GM15510 (cell line): ENCODE data around the gene CMTM1.

Experiments
- POLR2A ChIP-seq: IDR thresholded peaks from 3 replicates; pipeline ENCODE4 v1.6.1; 2011; ENCODE audit warnings: borderline replicate concordance; ENCODE audit not compliant: insufficient read length; ENCODE audit errors: extremely low read depth

The CMTM1 gene

DNA sequence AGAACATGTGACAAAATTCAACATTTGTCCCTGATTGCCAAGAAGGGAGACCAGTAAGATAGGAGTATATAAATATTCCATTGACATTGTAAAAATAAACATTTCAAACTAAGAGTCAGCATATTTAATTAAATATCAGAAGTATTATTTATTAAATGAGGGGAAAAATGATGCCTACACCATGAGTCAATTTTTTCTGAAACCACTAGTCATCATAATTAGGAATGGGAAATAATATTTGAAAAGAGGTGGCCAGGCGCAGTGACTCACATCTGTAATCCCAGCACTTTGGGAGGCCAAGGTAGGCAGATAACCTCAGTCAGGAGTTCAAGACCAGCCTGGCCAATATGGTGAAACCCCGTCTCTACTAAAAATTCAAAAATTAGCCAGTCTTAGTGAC lies 2.1 kb downstream of the CMTM1 start:
- TF ChIP-seq POLR2A, result no peak

DNA sequence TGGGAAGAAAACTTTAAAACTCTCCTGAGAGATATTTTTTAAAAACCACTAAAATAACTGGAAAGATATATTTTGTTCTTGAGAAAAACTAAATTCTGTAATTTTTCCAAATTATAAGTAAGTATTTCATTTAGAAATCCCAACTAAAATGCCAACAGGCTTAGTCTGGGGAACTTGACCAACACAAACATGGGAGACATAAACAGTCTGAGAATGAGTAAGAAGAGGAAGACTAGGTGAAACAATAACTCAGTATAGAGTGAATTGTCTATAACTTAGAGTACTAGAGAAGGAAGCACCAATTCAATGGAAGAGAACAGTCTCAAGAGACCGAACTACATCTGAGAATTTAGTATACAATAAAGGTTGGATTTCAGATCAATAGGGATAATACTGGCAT lies 2.9 kb downstream of the CMTM1 start:
- TF ChIP-seq POLR2A, result no peak

DNA sequence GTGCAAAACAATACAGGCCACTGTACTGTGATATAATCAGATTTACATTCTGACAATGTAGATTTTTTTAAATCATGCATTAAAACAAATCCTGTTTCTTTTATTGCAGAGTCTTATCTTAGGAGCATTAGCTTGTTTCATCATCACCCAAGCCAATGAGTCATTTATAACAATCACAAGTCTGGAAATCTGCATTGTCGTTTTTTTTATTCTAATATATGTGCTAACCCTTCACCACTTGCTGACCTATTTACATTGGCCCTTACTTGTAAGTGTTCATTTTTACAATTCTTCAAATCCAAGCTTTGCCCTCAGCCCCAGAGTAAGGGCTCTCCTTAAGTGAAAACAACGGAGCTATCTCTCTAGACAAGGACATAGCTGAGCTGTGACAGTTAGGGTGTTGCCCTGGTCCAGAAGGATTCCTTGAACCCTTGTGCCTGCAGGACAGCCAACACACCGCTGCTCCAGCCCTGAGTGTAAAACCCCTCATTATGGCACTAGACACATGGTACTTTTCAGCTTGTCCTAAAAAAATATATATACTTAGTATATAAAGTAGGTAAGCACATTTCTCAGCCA lies 3.7 kb downstream of the CMTM1 start:
- TF ChIP-seq POLR2A, result no peak

DNA sequence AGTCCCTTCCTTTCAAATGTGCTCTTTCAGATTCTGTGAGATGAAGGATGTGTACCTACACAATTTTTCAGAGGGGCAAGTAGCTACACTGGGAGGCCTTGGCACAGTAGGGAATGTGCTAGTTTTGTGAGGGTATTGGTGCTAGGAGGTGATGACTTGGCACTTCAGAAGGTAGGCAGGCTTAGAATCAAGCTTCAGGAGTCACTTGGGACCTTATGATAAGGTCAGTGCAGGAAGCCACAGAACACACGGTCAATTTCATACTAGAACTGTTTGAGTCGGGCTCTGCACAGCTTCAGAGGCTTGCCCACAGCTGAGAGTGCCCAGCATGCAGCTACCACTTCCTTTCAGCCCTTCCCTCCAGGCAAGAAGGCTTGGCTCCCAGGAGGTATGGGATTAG lies 6.1 kb downstream of the CMTM1 start:
- no peak for TF ChIP-seq POLR2A

DNA sequence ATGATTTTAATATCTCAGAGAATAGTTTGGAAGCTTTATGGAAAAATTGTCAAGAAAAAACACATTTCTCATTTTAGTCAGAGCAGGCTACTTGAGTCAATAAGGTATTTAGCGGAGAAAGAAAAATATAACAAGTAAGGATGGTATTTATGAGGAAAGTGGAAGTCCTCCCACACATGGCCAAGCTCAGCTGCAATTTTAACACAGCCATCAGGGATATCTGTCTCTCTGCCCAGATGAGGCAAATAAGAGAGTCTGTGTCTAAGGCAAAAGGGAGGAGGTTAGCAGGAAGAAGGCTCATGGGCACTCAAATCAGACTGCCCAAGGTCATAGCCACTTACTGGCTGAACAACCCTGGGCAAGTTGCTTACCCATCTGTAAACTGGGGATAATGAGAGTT lies 7.8 kb downstream of the CMTM1 start:
- TF ChIP-seq POLR2A, result no peak

DNA sequence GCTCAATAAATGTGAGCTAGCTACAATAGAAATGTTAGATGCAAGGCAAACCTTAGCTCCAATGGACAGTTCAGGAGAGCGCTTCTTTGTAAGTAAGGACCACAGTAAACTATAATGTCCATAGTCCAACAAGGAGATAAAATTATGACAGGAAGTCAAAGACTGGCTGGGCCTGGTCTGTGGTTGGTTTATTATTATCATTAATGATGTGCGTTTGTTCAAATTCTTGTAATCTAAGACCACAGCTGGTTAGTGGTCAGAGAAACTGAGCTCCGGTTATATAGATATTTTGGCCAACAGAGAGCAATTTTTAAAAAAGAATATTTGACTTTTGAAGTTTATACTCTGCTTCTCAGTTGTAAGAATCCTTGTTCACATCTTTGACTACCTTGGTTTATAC lies 8.3 kb downstream of the CMTM1 start:
- TF ChIP-seq POLR2A, result no peak

DNA sequence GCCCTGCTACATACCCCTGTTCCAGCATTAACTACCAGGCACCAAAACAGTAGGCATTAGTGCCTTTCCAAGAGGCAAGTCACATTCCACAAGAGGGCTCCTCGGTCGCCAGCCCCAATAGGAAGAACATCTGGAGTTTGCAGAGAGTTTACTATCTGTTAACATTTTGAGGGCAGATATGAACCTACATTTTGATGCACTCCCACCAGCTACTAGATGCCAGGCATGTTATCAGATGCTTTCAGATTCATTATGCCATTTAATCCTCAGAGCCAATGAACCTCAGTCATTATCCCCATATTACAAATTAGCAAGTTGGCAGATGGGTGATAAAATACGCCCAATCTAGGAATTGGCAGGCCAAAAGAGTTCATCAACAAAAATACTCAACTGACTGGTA lies 8.8 kb downstream of the CMTM1 start:
- no peak for TF ChIP-seq POLR2A

DNA sequence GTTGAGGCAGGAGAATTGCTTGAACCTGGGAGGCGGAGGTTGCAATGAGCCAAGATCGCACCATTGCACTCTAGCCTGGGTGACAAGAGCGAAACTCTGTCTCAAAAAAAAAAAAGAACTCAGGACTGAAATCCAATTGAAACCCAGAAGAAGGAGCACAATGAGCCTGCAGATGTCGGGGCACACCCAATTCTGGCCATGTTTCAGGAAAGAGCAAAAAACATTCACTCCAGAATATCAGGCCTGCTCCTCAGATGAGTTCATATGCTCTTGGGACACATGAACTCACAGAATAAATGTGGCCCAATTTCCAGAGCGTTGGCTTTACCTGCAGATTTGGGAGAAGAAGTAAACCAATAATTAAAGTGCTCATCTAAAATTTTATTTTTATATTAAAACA lies 10.1 kb downstream of the CMTM1 start:
- TF ChIP-seq POLR2A, result no peak

DNA sequence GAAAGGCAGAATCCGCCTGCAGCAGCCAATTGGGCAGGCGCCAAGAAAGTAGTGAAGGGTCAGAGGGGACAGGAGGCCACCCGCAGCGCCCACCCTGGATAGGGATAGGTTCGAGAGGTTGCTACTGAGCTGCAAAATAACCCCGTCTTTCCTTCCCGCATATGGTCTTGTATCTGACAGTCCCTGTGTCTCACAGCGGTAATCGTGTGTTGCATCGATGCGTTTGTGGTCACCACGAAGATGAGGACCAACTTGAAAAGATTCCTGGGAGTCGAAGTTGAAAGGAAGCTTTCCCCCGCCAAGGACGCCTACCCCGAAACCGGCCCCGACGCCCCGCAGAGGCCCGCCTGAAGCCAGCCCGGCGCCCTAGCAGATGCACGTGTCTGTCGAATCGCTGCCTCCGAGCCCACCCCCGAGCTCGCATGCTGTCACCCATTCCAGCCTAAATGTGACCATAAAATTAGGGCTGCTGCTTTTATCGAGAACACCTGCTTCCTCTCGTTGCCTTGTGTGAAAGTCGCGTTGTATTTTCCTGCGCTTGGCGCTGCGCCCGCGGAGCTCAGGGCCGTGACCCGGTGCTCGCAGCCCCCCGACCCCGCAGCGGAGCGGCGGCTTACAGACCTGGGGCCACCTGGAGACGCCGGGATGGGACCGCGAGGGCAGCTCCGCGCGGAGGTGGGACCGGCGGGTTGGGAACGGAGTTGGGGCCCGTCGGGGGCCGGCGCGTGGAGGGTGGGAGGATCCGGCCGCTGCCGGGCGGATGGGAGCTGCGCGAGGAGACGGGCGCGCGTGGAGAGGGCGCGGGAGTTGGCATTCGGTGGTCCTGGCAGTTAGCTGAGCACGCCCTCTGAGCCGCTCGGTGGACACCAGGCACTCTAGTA lies 12.7 kb downstream of the CMTM1 start, which contains the start of gene CMTM2:
Gene CMTM2 (plus strand): TSS at position 813 of the 881 bp plus-strand sequence. CDS start 145 bp downstream, outside the sequence.
- no peak for TF ChIP-seq POLR2A

DNA sequence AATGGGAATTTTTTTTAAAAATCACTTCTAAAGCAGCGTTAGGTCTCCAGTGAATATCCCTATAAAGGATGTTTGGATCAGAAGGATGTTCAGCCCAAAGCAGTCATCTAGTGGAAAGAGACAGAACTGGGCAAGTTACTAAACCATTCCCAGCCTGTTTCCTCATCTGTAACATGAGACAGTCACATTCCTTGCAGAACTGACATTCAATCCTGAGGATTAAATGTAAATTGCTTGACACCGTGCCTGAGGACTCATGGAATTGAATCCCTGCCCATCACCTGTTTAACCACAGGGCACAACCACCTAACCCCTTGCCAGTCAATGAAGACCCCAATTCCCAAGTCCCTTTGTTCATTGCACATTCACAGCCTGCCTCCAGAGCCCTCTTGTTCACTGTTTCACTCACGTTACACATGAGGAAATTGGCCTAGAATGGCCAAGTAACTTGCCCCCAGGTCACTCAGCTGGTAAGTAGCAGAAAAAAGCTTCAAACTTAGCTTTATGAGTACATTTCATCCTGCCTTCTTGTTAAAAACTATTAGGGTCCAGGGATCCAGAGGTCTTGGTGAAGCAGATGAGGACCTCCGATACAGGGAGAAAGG lies 14.5 kb downstream of the CMTM1 start:
- TF ChIP-seq POLR2A, result no peak

DNA sequence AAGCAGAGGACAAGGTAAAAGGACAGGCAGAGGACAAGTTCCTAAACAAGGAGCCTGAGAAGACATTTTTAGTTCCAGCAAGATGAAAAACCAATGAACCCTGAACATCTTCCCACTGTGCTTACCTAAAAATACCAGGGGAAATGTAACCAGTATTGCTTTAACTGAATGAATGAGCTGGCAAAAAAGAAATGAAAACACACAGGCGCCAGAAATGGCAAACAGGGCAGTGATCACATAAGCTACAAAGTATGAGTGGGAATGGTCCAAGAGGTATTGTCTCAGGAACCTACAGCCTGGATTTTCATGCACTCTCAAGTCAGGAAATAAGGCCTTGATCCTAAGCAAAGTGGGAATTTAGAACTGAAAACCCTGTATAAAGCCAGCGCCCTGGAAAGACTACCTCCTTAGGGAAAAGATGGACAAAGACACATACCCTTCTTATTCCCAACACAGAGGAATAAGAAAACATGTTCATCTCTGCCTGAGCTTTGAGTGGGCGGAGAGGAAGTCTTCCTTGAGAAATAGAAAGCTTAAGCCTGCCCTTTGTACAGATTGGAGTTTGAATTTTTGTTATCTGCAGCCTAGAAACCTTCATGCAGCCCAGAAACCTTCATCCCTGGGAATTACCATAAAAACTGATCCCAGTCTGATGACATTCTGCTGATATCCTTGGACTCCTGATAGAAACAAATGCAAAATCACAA lies 15.2 kb downstream of the CMTM1 start:
- no peak for TF ChIP-seq POLR2A

DNA sequence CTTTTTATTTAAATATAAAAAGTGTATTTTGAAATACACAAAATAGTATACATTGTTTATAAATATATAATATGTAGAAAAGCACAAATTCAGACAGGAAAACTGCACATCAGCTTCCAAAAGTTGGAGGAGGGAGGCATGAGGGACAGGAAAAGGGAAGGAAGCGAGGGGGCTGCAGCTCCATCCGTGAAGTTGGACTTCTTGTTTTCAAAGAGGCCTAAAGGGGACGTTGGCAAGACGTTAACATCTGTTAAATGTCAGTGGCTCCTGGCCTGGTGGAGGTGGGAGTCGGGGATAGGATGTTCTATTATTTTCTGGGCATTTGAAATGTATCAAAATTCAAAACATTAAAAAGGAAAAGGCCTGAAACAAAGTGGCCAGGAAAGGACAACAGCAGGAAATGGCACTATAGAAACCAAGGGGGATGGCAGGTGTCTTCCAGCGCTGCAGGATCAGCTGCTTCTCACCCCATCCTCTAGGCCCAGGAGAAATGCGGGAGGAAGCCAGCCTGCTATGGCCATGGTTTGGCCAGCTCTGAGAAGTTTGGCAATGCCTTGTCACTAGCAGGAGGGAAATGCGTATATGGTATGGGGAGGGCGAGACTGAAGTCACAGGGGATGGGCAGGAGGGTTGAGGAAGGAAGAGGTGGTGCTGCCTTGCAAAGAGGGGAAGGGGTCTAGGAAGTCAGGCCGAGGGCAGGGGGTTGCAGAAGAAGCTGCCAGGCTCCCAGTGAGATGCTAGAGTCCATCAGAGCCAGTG lies 19.4 kb downstream of the CMTM1 start:
- no peak for TF ChIP-seq POLR2A

DNA sequence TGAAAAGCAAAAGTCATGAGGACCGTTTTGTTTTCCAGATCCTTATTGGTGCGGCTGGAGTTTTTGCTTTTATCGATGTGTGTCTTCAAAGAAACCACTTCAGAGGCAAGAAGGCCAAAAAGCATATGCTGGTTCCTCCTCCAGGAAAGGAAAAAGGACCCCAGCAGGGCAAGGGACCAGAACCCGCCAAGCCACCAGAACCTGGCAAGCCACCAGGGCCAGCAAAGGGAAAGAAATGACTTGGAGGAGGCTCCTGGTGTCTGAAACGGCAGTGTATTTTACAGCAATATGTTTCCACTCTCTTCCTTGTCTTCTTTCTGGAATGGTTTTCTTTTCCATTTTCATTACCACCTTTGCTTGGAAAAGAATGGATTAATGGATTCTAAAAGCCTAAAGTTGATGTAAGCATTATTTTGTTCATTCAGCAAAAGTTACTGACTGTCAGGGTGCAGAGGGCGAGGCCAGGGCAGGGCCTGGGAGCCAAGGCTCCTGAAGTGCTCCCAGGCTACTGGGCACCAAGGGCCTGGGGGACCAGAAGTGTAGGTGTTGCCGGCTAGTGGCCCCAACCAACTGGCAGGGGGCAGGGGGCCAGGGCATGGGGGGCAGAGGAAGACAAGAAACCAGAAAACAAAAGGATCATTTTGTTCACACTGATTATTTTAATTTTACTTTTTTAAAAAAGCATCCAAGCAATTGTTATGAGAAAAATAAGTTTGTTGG lies 21.8 kb downstream of the CMTM1 start:
- no peak for TF ChIP-seq POLR2A
